PC-3 (cell line): ENCODE results near the gene IQGAP3.

Source experiments
- EZH2 ChIP-seq: fragments of 300-600 bp; sonication (generic); IDR thresholded peaks from one replicate; pipeline ENCODE4 v1.6.1; 2017; ENCODE audit warnings: antibody characterized with exemption, mild to moderate bottlenecking, low read length; ENCODE audit not compliant: unreplicated experiment
- TF ChIP-seq, protein P1 (sequence below): fragments of 300-600 bp; sonication (generic); conservative IDR thresholded peaks from 2 replicates; pipeline ENCODE4 v1.5.1; 2017; ENCODE audit warnings: antibody characterized with exemption, low read depth, mild to moderate bottlenecking, low read length

GRCh38 chr1:156528875-156529425, 43.4 kb downstream of the IQGAP3 start:
- TF ChIP-seq EZH2 = no peak
- TF ChIP-seq, protein P1, sequence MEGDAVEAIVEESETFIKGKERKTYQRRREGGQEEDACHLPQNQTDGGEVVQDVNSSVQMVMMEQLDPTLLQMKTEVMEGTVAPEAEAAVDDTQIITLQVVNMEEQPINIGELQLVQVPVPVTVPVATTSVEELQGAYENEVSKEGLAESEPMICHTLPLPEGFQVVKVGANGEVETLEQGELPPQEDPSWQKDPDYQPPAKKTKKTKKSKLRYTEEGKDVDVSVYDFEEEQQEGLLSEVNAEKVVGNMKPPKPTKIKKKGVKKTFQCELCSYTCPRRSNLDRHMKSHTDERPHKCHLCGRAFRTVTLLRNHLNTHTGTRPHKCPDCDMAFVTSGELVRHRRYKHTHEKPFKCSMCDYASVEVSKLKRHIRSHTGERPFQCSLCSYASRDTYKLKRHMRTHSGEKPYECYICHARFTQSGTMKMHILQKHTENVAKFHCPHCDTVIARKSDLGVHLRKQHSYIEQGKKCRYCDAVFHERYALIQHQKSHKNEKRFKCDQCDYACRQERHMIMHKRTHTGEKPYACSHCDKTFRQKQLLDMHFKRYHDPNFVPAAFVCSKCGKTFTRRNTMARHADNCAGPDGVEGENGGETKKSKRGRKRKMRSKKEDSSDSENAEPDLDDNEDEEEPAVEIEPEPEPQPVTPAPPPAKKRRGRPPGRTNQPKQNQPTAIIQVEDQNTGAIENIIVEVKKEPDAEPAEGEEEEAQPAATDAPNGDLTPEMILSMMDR = no peak
